DMS53 (cell line): Measurements from ENCODE around the gene TLK1.
"Not testable (repeated sequence)": the region's sequence is repeated elsewhere in the genome, so short reads cannot be mapped to it uniquely, and the experiment has no call there.

Experiments used
- DNase-seq: peaks from one replicate; lab custom pipeline; 2025; lab: John Stamatoyannopoulos, UW

The TLK1 gene

GRCh38 chr2:171081649-171082111 is 79.0 kb downstream of the TLK1 start:
- DNase-seq = no peak

- no peak for DNase-seq
Measured at GRCh38 chr2:171080607-171081006, 80.1 kb downstream of the TLK1 start.

GRCh38 chr2:171076422-171076821 is 84.3 kb downstream of the TLK1 start:
- not testable (repeated sequence) for DNase-seq

GRCh38 chr2:171072164-171072563 is 88.5 kb downstream of the TLK1 start:
- no peak for DNase-seq

- DNase-seq = no peak
Measured at GRCh38 chr2:171069286-171069956, 91.3 kb downstream of the TLK1 start.

GRCh38 chr2:171066110-171066509 is 94.6 kb downstream of the TLK1 start:
- no peak for DNase-seq

GRCh38 chr2:171057575-171057974 is 103.1 kb downstream of the TLK1 start:
- no peak for DNase-seq

- DNase-seq = no peak
Measured at GRCh38 chr2:171056307-171056706, 104.4 kb downstream of the TLK1 start.

GRCh38 chr2:171049691-171050090 is 111.0 kb downstream of the TLK1 start:
- no peak for DNase-seq

GRCh38 chr2:171046048-171046560 is 114.6 kb downstream of the TLK1 start:
- DNase-seq = no peak

GRCh38 chr2:171044416-171044815 is 116.3 kb downstream of the TLK1 start:
- DNase-seq = no peak

GRCh38 chr2:171042253-171042969 is 118.3 kb downstream of the TLK1 start:
- DNase-seq = no peak

GRCh38 chr2:171036532-171036931 is 124.2 kb downstream of the TLK1 start:
- no peak for DNase-seq

GRCh38 chr2:171034315-171034714 is 126.4 kb downstream of the TLK1 start:
- peak; percentile 14 for DNase-seq

- DNase-seq = no peak
Measured at GRCh38 chr2:171025214-171025613, 135.5 kb downstream of the TLK1 start.

GRCh38 chr2:171018522-171018921 is 142.2 kb downstream of the TLK1 start:
- DNase-seq = no peak

- no peak for DNase-seq
Measured at GRCh38 chr2:171016125-171016524, 144.6 kb downstream of the TLK1 start.

- no peak for DNase-seq
Measured at GRCh38 chr2:171013851-171014250, 146.8 kb downstream of the TLK1 start.

GRCh38 chr2:171009386-171009785 is 151.3 kb downstream of the TLK1 start:
- DNase-seq = no peak

- DNase-seq = no peak
Measured at GRCh38 chr2:171008550-171009205, 152.0 kb downstream of the TLK1 start.

- DNase-seq = no peak
Measured at GRCh38 chr2:171004833-171005232, 155.9 kb downstream of the TLK1 start.

- no peak for DNase-seq
Measured at GRCh38 chr2:171004363-171004762, 156.3 kb downstream of the TLK1 start.

- DNase-seq = no peak
Measured at GRCh38 chr2:170999654-171000053, 161.0 kb downstream of the TLK1 start.
